BE2C (cell line): ENCODE data around the gene COLEC11.

Experiments used
- DNase-seq: peaks from one replicate; pipeline ENCODE4 v3.0.0-alpha.2; 2020
- H3K27me3 ChIP-seq: fragments of 250-450 bp; sonication (Bioruptor Pico); 2 replicates; pipeline ENCODE4 v1.5.1; 2020; ENCODE audit warnings: mild to moderate bottlenecking
- H3K36me3 ChIP-seq: fragments of 250-450 bp; sonication (Bioruptor Pico); 2 replicates; pipeline ENCODE4 v1.5.1; 2020; ENCODE audit warnings: mild to moderate bottlenecking
- H3K4me1 ChIP-seq: fragments of 250-450 bp; sonication (Bioruptor Pico); 2 replicates; pipeline ENCODE4 v1.5.1; 2020
- H3K4me3 ChIP-seq: 2 replicates; pipeline ENCODE4 v1.5.1; 2011; ENCODE audit warnings: low read depth, low read length
- H3K9me3 ChIP-seq: fragments of 250-450 bp; sonication (Bioruptor Pico); 2 replicates; pipeline ENCODE4 v1.5.1; 2020
- TF ChIP-seq, protein P1 (sequence below): IDR thresholded peaks from 2 replicates; pipeline ENCODE4 v1.5.1; 2012; ENCODE audit warnings: mild to moderate bottlenecking, low read depth, low read length

The COLEC11 gene

DNA sequence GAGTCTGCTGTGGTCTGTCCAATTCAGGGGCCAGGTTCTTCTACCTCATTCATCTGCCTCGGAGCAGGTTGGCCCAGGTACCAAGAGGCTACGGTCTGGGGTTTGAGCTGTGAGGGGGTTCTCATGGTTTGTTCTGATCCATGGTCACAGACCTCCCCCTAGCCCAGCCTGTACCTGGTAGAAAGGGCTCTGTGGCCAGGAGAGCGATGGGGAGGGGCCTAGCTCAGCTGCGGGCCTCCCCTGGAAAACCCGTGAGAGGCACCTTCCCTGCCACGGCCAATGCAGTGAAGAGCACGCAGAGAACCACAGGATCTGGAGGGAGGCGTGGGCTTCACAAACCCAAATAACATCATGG is 43.5 kb downstream of the COLEC11 start:
- TF ChIP-seq, protein P1, sequence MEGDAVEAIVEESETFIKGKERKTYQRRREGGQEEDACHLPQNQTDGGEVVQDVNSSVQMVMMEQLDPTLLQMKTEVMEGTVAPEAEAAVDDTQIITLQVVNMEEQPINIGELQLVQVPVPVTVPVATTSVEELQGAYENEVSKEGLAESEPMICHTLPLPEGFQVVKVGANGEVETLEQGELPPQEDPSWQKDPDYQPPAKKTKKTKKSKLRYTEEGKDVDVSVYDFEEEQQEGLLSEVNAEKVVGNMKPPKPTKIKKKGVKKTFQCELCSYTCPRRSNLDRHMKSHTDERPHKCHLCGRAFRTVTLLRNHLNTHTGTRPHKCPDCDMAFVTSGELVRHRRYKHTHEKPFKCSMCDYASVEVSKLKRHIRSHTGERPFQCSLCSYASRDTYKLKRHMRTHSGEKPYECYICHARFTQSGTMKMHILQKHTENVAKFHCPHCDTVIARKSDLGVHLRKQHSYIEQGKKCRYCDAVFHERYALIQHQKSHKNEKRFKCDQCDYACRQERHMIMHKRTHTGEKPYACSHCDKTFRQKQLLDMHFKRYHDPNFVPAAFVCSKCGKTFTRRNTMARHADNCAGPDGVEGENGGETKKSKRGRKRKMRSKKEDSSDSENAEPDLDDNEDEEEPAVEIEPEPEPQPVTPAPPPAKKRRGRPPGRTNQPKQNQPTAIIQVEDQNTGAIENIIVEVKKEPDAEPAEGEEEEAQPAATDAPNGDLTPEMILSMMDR: no peak
- peaks cover 10% of the 10 kb centered on the region for H3K4me1 ChIP-seq
- H3K36me3 ChIP-seq: peaks cover 13% of the 10 kb centered on the region
- no peak overlapping the region for H3K4me3 ChIP-seq
- DNase-seq: no peak
- H3K9me3 ChIP-seq: no peaks in the 10 kb centered on the region
- no peaks in the 10 kb centered on the region for H3K27me3 ChIP-seq

- no peak for DNase-seq
- Histone ChIP-seq H3K4me3 (no peak overlapping the region), H3K9me3 (no peaks in the 10 kb centered on the region), H3K36me3 (peaks cover 20% of the 10 kb centered on the region), H3K4me1 (peaks cover 10% of the 10 kb centered on the region), H3K27me3 (no peaks in the 10 kb centered on the region)
- TF ChIP-seq, protein P1: no peak
Measured at GRCh38 chr2:3639015-3639630, 44.2 kb downstream of the COLEC11 start.

DNA sequence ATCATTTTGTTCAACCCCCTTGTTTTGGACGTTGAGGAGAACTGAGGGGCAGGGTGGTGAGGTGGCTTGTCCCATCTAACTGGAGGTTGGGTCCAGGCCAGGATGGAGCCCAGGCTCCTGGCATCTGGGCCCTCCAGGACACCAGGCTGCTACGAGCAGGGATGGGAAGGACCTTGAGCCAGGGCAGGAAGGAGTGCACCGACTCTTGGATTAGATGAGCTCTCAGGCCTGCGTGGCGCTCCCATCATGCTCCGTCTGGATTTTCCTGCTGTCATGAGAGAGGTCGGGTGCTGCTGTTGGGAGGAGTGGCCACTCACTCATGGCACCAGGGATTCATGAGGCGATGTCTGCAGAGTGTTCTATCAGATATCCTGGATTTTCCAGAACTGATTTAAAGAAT is 44.7 kb downstream of the COLEC11 start:
- TF ChIP-seq, protein P1: no peak
- Histone ChIP-seq H3K36me3 (peaks cover 26% of the 10 kb centered on the region), H3K27me3 (no peaks in the 10 kb centered on the region)

DNA sequence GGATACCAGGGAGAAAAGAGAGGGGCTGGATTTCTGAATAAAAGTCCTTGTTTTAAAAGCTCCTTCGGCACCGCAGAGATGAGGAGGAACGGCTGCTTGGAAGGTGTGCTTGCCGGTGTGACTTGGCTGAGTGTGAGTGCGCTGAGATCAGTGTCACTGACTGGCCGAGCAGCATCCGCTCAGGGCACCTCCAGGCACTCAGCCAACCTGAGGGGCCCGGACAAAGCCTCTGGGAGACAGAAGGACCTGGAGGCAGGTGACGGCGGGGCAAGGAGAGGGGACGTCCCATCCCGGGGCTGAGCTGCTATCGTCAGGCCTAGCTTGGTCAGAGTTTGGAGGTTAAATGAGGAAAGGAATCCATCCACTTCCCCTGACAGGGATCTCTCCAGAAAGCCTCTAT is 46.3 kb downstream of the COLEC11 start:
- Histone ChIP-seq H3K4me3 (no peak overlapping the region), H3K27me3 (no peaks in the 10 kb centered on the region), H3K9me3 (no peaks in the 10 kb centered on the region), H3K4me1 (peaks cover 10% of the 10 kb centered on the region), H3K36me3 (peaks cover 30% of the 10 kb centered on the region)
- DNase-seq: no peak
- TF ChIP-seq, protein P1: no peak

More for the DNA sequence above, 44.7 kb downstream of the COLEC11 start:
- no peak for DNase-seq
- Histone ChIP-seq H3K4me1 (peaks cover 10% of the 10 kb centered on the region), H3K4me3 (no peak overlapping the region), H3K9me3 (no peaks in the 10 kb centered on the region)

- no peak for DNase-seq
- Histone ChIP-seq H3K36me3 (peaks cover 36% of the 10 kb centered on the region), H3K4me1 (peaks cover 10% of the 10 kb centered on the region), H3K27me3 (no peaks in the 10 kb centered on the region), H3K4me3 (no peak overlapping the region), H3K9me3 (no peaks in the 10 kb centered on the region)
- TF ChIP-seq, protein P1: no peak
Measured at GRCh38 chr2:3641841-3642421, 47.0 kb downstream of the COLEC11 start.

- TF ChIP-seq, protein P1: no peak
- H3K4me1 ChIP-seq: peaks cover 10% of the 10 kb centered on the region
- H3K9me3 ChIP-seq: no peaks in the 10 kb centered on the region
- peaks cover 37% of the 10 kb centered on the region for H3K36me3 ChIP-seq
- H3K4me3 ChIP-seq: no peak overlapping the region
- no peak for DNase-seq
- no peaks in the 10 kb centered on the region for H3K27me3 ChIP-seq
Measured at GRCh38 chr2:3642521-3643215, 47.8 kb downstream of the COLEC11 start.
